Mesenchymal stem cell (in vitro differentiated cells and primary cell): ENCODE data around the gene IKZF4.
"Not testable (repeated sequence)": the region's sequence is repeated elsewhere in the genome, so short reads cannot be mapped to it uniquely, and the experiment has no call there.

Experiments used
- DNase-seq: peaks from one replicate; pipeline ENCODE4 v3.0.0-alpha.2; 2013
- H2AFZ ChIP-seq: one replicate; pipeline ENCODE4 v1.6.1; 2013; ENCODE audit warnings: low read depth, mild to moderate bottlenecking, control low read depth, inconsistent platforms, low read length, moderate library complexity
- H2AK5ac ChIP-seq: 2 replicates; pipeline ENCODE4 v1.6.1; 2013; ENCODE audit warnings: low read length, moderate library complexity, mild to moderate bottlenecking, inconsistent platforms; ENCODE audit not compliant: severe bottlenecking
- H2BK120ac ChIP-seq: one replicate; pipeline ENCODE4 v1.6.1; 2013; ENCODE audit warnings: low read depth, mild to moderate bottlenecking, inconsistent platforms, low read length, moderate library complexity
- H2BK12ac ChIP-seq, 2 experiments: one replicate each; pipeline ENCODE4 v1.6.1; 2013; ENCODE audit warnings: inconsistent platforms in 2 of 2, low read length in 2 of 2, mild to moderate bottlenecking in 2 of 2, moderate library complexity in 2 of 2, control low read depth in 1 of 2
- H2BK15ac ChIP-seq: one replicate; pipeline ENCODE4 v1.6.1; 2013; ENCODE audit warnings: mild to moderate bottlenecking, low read depth, inconsistent platforms; ENCODE audit not compliant: poor library complexity, severe bottlenecking
- H2BK5ac ChIP-seq: 2 replicates; pipeline ENCODE4 v1.6.1; 2013; ENCODE audit warnings: low read depth, mild to moderate bottlenecking, low read length, control low read depth, inconsistent platforms; ENCODE audit not compliant: poor library complexity, severe bottlenecking
- H3K14ac ChIP-seq, 2 experiments: one replicate each; pipeline ENCODE4 v1.6.1; 2013; ENCODE audit warnings: inconsistent platforms in 2 of 2, low read length in 2 of 2, control low read depth in 1 of 2, mild to moderate bottlenecking in 1 of 2, moderate library complexity in 1 of 2
- H3K18ac ChIP-seq, 2 experiments: one replicate each; pipeline ENCODE4 v1.6.1; 2013; ENCODE audit warnings: inconsistent platforms in 2 of 2, low read length in 2 of 2, control low read depth in 1 of 2, low read depth in 1 of 2, mild to moderate bottlenecking in 1 of 2
- H3K23ac ChIP-seq, 2 experiments: one replicate each; pipeline ENCODE4 v1.6.1; 2013; ENCODE audit warnings: inconsistent platforms in 2 of 2, low read length in 2 of 2, mild to moderate bottlenecking in 2 of 2, moderate library complexity in 2 of 2, control low read depth in 1 of 2
- H3K27ac ChIP-seq: 2 replicates; pipeline ENCODE4 v1.5.1; 2013; ENCODE audit warnings: mild to moderate bottlenecking, moderate library complexity, low read length, control low read depth, inconsistent platforms; ENCODE audit not compliant: poor library complexity, severe bottlenecking
- H3K27me3 ChIP-seq, 2 experiments: 2 replicates each; pipeline versions ENCODE4 v1.6.1 to v1.7.0; 2013; ENCODE audit warnings: low read length in 2 of 2, mild to moderate bottlenecking in 2 of 2, moderate library complexity in 2 of 2, control low read depth in 1 of 2, inconsistent platforms in 1 of 2; ENCODE audit not compliant: control insufficient read depth in 1 of 2, insufficient read depth in 1 of 2
- H3K36me3 ChIP-seq, 2 experiments: 2 replicates each; pipeline versions ENCODE4 v1.6.1 to v1.7.0; 2013; ENCODE audit warnings: low read length in 2 of 2, control low read depth in 1 of 2, inconsistent platforms in 1 of 2, low read depth in 1 of 2, mild to moderate bottlenecking in 1 of 2; ENCODE audit not compliant: insufficient read depth in 2 of 2, control insufficient read depth in 1 of 2
- H3K4ac ChIP-seq, 2 experiments: one replicate each; pipeline ENCODE4 v1.6.1; 2013; ENCODE audit warnings: inconsistent platforms in 2 of 2, low read length in 2 of 2, mild to moderate bottlenecking in 2 of 2, moderate library complexity in 2 of 2, control low read depth in 1 of 2, low read depth in 1 of 2
- H3K4me1 ChIP-seq: 2 replicates; pipeline ENCODE4 v1.6.1; 2013; ENCODE audit warnings: low read depth, low read length, control low read depth; ENCODE audit not compliant: control insufficient read depth, insufficient read depth
- H3K4me2 ChIP-seq: 2 replicates; pipeline ENCODE4 v1.6.1; 2013; ENCODE audit warnings: low read length, mild to moderate bottlenecking, inconsistent platforms; ENCODE audit not compliant: poor library complexity, severe bottlenecking
- H3K4me3 ChIP-seq, 2 experiments: 2 replicates each; pipeline versions ENCODE4 v1.5.1 to v1.7.0; 2013; ENCODE audit warnings: low read length in 2 of 2, mild to moderate bottlenecking in 2 of 2, control low read depth in 1 of 2, low read depth in 1 of 2; ENCODE audit not compliant: insufficient read depth in 1 of 2
- H3K79me1 ChIP-seq: replicated peaks from 2 replicates; pipeline ENCODE4 v1.6.1; 2013; ENCODE audit warnings: mild to moderate bottlenecking, control low read depth, low read length, inconsistent platforms; ENCODE audit not compliant: poor library complexity, severe bottlenecking
- H3K9ac ChIP-seq: 2 replicates; pipeline ENCODE4 v1.7.0; 2013; ENCODE audit warnings: mild to moderate bottlenecking, low read length, moderate library complexity
- H3K9me3 ChIP-seq: 2 replicates; pipeline ENCODE4 v1.7.0; 2013; ENCODE audit warnings: mild to moderate bottlenecking, low read length; ENCODE audit not compliant: control insufficient read depth
- H4K8ac ChIP-seq: one replicate; pipeline ENCODE4 v1.6.1; 2013; ENCODE audit warnings: inconsistent platforms, mild to moderate bottlenecking, low read length, moderate library complexity
- H4K91ac ChIP-seq: one replicate; pipeline ENCODE4 v1.6.1; 2013; ENCODE audit warnings: mild to moderate bottlenecking, low read length, inconsistent platforms
- WGBS: methylation state at CpG from one replicate; pipeline ENCODE4 v1.1.7; 2013; ENCODE audit warnings: mixed read lengths; 5-methylcytosine and 5-hydroxymethylcytosine counted together

The IKZF4 gene

GRCh38 chr12:56040151-56040550, 19.3 kb downstream of the IKZF4 start:
- Histone ChIP-seq H3K4me2 (no peak overlapping the region), H2BK15ac (no peak overlapping the region), H2AK5ac (no peak overlapping the region), H3K36me3 (peaks cover 26 to 45% of the 10 kb centered on the region in 2 experiments), H2BK12ac (no peak overlapping the region), H4K91ac (no peak overlapping the region), H3K27me3 (no peaks in the 10 kb centered on the region), H3K4me3 (no peak overlapping the region), H2BK120ac (no peak overlapping the region), H3K4ac (no peak overlapping the region), H3K18ac (no peak overlapping the region), H2AFZ (no peak overlapping the region), H3K9me3 (no peaks in the 10 kb centered on the region), H3K79me1 (peaks cover 2% of the 10 kb centered on the region), H3K14ac (no peak overlapping the region), H3K27ac (no peak overlapping the region), H4K8ac (no peak overlapping the region), H3K23ac (no peak overlapping the region), H2BK5ac (no peak overlapping the region), H3K4me1 (peaks cover 4% of the 10 kb centered on the region), H3K9ac (no peak overlapping the region)
- DNase-seq: no peak
- WGBS: no CpG with 5 or more reads among the region's 1 CpG

DNA sequence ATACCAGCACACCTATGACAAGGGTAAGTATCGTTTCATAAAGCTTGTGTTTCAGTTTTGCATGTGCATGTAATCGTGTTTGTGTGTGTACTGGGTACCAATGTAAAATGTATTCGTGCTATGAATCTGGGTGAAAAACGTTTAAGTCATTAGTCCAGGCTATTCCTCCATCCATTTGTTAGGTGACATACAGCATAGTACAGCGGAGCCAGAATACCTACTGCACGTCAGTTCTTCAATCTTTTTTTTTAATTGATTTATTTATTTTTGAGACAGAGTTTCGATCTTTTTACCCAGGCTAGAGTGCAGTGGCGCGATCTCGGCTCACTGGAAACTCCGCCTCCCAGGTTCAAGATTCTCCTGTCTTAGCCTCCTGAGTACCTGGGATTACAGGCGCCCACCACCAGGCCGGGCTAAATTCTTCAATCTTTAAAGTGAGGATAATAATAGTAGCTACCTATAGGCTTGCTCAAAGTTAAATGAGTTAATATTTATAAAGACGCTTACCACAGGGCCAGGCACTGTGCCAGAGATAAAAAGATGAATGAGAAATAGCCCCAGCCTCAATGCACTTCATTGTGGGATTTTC, 20.2 kb downstream of the IKZF4 start:
- H3K18ac ChIP-seq: no peak overlapping the region
- no peak for DNase-seq
- H2AK5ac ChIP-seq: no peak overlapping the region
- H3K4me2 ChIP-seq: peak overlapping the region; percentile 52
- H2AFZ ChIP-seq: no peak overlapping the region
- peak overlapping the region in 1 of 2 experiments; percentile 59 for H3K4ac ChIP-seq
- no peak overlapping the region for H2BK120ac ChIP-seq
- peak overlapping the region; percentile 99 for H3K9ac ChIP-seq
- 63% methylated on average over 12 of the region's 14 CpGs for WGBS
- H3K23ac ChIP-seq: no peak overlapping the region
- peaks cover 3% of the 10 kb centered on the region for H3K79me1 ChIP-seq
- H3K27me3 ChIP-seq: no peaks in the 10 kb centered on the region
- peaks cover 28 to 46% of the 10 kb centered on the region in 2 experiments for H3K36me3 ChIP-seq
- peak overlapping the region in 1 of 2 experiments; percentile 88 for H3K4me3 ChIP-seq
- no peak overlapping the region for H2BK15ac ChIP-seq
- H3K14ac ChIP-seq: no peak overlapping the region
- no peak overlapping the region for H4K8ac ChIP-seq
- H2BK5ac ChIP-seq: no peak overlapping the region
- H3K4me1 ChIP-seq: peaks cover 4% of the 10 kb centered on the region
- H4K91ac ChIP-seq: no peak overlapping the region
- peak overlapping the region; percentile 82 for H3K27ac ChIP-seq
- H3K9me3 ChIP-seq: no peaks in the 10 kb centered on the region
- no peak overlapping the region for H2BK12ac ChIP-seq

DNA sequence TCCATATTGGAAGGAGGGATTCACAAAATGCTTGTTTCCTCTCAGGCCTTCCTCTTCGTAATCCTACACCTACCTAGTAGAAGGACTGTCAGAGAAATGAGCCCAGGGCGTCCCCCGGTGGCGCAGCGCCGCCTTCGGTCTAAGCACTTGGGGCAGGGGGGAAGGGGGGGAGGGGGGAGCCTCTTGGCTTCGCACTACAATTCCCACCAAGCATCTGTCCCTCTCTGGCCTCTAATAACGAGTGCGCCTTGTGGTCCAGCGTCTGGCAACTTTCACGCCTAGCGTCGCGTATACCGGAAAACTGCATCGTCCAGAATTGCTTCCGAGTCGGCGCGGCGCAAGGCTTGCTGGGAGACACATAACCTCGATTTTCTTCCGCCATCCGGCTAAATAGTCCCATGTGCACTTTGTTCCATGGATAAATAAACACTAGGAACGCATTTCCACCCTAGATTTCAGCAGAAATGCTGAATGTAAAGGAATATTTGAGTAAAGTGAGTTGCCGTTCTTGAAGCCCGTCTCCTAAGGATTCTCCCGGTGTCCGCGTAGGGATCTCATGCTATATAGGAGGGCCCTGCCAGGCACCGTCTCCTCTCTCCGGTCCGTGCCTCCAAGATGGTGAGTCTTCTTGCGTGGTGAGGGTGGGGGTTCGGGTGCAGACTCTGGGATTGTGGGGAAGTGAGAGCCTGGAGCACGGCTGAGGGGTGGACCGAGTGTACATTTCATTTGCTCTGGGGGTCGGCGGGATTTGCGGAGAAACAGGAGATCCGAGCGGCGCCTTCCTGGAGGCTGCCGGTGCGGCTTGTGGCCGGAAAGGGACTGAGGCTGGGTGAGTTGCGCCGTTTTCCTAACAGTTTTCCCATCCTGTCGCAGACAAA, 20.9 kb downstream of the IKZF4 start, which contains the start of gene RPS26:
RPS26 (plus strand) TSS at position 367 of the 878 bp plus-strand sequence; CDS start at position 616, 249 bp downstream.
- H2AK5ac ChIP-seq: peak within 1 kb of the TSS; percentile 71
- peak within 1 kb of the TSS; percentile 66 for H4K8ac ChIP-seq
- peak within 1 kb of the TSS; percentile 84 to 93 for H3K4ac ChIP-seq
- H2BK15ac ChIP-seq: no peak within 1 kb of the TSS
- no peaks in the 10 kb centered on the region for H3K27me3 ChIP-seq
- WGBS: under 1% methylated on average over 49 of the region's 50 CpGs
- peak within 1 kb of the TSS; percentile 99 for H3K9ac ChIP-seq
- no peak within 1 kb of the TSS for H2AFZ ChIP-seq
- H3K9me3 ChIP-seq: no peaks in the 10 kb centered on the region
- H3K4me1 ChIP-seq: peaks cover 10% of the 10 kb centered on the region
- peak within 1 kb of the TSS; percentile 96 for H2BK5ac ChIP-seq
- H2BK120ac ChIP-seq: peak within 1 kb of the TSS; percentile 96
- H4K91ac ChIP-seq: peak within 1 kb of the TSS; percentile 93
- peaks cover 3% of the 10 kb centered on the region for H3K79me1 ChIP-seq
- no peak within 1 kb of the TSS for H3K14ac ChIP-seq
- H3K18ac ChIP-seq: peak within 1 kb of the TSS in 1 of 2 experiments; percentile 100
- H3K36me3 ChIP-seq: peaks cover 27 to 52% of the 10 kb centered on the region in 2 experiments
- H3K27ac ChIP-seq: peak within 1 kb of the TSS; percentile 97
- peak within 1 kb of the TSS; percentile 85 to 88 for H3K4me3 ChIP-seq
- H3K4me2 ChIP-seq: peak within 1 kb of the TSS; percentile 76
- no peak within 1 kb of the TSS for H2BK12ac ChIP-seq
- peak within 1 kb of the TSS in 1 of 2 experiments; percentile 90 for H3K23ac ChIP-seq
- DNase-seq: peak; percentile 100

DNA sequence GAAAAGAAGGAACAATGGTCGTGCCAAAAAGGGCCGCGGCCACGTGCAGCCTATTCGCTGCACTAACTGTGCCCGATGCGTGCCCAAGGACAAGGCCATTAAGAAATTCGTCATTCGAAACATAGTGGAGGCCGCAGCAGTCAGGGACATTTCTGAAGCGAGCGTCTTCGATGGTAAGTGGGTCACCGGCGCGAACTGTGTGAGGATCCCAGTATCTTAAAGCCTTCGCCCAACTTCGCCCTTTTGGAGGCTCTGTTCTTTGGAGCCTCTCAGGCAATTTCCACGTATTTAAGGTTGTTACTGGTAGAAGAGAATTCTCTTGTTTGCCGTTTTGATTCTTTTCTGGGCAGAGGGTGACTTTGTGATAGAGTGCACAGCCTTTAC, 21.6 kb downstream of the IKZF4 start:
- not testable (repeated sequence) for H4K8ac ChIP-seq, H4K91ac ChIP-seq, H3K14ac ChIP-seq, H3K79me1 ChIP-seq, H2BK5ac ChIP-seq, H3K23ac ChIP-seq, H2BK15ac ChIP-seq, H2BK120ac ChIP-seq, H2BK12ac ChIP-seq, H3K9me3 ChIP-seq, H2AFZ ChIP-seq, H3K4ac ChIP-seq, H3K27me3 ChIP-seq
- Histone ChIP-seq H3K18ac (peak overlapping the region in 1 of 2 experiments; percentile 100), H3K4me3 (peak overlapping the region; percentile 85 to 88), H3K9ac (peak overlapping the region; percentile 99), H3K4me2 (peak overlapping the region; percentile 76), H3K4me1 (peaks cover 12% of the 10 kb centered on the region), H3K36me3 (peaks cover 26 to 52% of the 10 kb centered on the region in 2 experiments), H2AK5ac (peak overlapping the region; percentile 71), H3K27ac (peak overlapping the region; percentile 97)
- peak; percentile 18 for DNase-seq
- WGBS: 2% methylated on average over 20 of the region's 20 CpGs
